ENCODE data around the gene IPMK. TPM values are rescaled to one million over a fixed set of nuclear protein-coding genes. Genes with fewer than 3 reads are reported as not detected.

IPMK gene
- total RNA-seq, 6 experiments from 2014 or later, result 3.3 to 3.8 (median 3.5) TPM

DNA sequence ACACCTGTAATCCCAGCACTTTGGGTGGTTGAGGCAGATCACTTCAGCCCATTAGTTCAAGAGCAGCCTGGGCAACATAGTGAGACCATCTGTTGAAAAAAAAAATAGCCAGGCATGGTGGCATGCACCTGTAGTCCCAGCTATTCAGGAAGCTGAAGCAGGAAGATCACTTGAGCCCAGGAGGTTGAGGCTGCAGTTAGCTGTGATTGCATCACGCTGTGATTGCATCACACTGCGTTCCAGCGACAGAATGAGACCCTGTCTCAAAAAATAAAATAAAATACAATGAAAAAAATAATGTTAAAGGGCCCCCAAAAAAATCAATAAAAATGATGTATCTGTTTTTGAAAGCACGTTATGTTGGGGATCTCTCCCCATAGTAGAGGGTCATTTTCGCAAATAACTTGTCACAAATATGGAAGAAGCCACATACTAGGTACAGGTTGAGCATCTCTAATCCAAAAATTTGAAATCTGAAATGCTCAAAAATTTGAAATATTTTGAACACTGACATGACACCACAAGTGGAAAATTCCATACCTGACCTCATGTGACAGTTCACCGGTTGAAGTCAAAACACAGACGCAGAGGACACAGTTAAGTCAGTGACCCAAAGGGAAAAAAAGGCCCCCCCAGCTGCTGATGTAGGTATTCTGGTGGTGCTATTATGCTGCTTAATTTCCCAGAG lies 10.7 kb upstream of the IPMK start:
- Mint-ChIP-seq H3K4me1 (ENCODE audit: low read depth) (peaks cover 63% of the 10 kb centered on the region), H3K4me3 (no peak overlapping the region), H3K27ac (no peak overlapping the region), H3K9me3 (no peaks in the 10 kb centered on the region), H3K36me3 (ENCODE audit: low read depth) (peaks cover 20% of the 10 kb centered on the region), H3K27me3 (ENCODE audit: insufficient read depth) (no peaks in the 10 kb centered on the region)
- DNase-seq, result no peak
- TF ChIP-seq, protein P1, sequence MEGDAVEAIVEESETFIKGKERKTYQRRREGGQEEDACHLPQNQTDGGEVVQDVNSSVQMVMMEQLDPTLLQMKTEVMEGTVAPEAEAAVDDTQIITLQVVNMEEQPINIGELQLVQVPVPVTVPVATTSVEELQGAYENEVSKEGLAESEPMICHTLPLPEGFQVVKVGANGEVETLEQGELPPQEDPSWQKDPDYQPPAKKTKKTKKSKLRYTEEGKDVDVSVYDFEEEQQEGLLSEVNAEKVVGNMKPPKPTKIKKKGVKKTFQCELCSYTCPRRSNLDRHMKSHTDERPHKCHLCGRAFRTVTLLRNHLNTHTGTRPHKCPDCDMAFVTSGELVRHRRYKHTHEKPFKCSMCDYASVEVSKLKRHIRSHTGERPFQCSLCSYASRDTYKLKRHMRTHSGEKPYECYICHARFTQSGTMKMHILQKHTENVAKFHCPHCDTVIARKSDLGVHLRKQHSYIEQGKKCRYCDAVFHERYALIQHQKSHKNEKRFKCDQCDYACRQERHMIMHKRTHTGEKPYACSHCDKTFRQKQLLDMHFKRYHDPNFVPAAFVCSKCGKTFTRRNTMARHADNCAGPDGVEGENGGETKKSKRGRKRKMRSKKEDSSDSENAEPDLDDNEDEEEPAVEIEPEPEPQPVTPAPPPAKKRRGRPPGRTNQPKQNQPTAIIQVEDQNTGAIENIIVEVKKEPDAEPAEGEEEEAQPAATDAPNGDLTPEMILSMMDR (IDR thresholded peaks at IDR 0.05), result no peak

DNA sequence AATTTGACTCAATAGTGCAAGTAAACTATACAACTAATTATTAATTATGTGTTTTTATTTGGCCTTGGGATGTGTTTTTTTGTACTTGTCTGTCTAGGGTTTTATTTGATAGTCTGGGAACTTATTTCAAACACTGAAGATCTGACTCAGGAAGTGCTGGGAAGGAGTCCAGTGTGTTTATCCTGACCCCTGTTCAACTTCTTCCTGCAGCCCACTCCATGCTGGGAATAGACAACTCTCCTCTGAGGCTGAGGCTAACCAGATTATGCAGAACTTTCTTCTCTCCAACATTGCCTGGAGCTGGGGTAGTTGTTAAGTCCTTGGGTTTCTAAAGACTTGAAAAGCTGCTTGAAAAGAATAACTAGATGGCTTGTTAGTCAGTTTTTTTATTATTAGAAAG lies 8.2 kb upstream of the IPMK start:
- peak; percentile 4 for DNase-seq
- TF ChIP-seq, protein P1 (IDR thresholded peaks at IDR 0.05), result no peak
- no peak overlapping the region for H3K4me3 Mint-ChIP-seq
- H3K27ac Mint-ChIP-seq, result peak overlapping the region; percentile 3; the same call in 1 of the 2 replicates
- no peaks in the 10 kb centered on the region for H3K9me3 Mint-ChIP-seq
- no peaks in the 10 kb centered on the region for H3K27me3 Mint-ChIP-seq (ENCODE audit: insufficient read depth)
- peaks cover 8% of the 10 kb centered on the region; the same call in 1 of the 2 replicates for H3K36me3 Mint-ChIP-seq (ENCODE audit: low read depth)
- peaks cover 54% of the 10 kb centered on the region for H3K4me1 Mint-ChIP-seq (ENCODE audit: low read depth)

DNA sequence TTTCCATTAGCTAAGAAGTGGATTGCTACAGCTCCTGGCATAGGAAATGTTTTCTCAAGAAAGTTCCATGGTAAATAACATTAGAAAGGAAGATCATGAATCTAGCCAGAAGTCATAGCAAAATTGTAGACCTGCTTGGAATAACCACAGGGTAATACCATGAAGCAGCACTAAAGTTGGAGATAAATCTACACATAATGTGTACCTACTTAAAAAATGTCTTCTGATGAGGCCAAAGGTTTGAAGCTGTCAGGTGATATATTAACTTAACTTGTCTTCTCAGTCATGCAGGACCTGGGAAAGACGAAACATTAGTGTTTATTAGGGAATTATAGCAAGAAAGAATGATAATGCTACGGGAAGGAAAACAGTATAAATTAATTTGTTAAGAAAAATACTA lies 7.6 kb upstream of the IPMK start:
- H3K27me3 Mint-ChIP-seq (ENCODE audit: insufficient read depth), result no peaks in the 10 kb centered on the region
- no peak overlapping the region for H3K4me3 Mint-ChIP-seq

DNA sequence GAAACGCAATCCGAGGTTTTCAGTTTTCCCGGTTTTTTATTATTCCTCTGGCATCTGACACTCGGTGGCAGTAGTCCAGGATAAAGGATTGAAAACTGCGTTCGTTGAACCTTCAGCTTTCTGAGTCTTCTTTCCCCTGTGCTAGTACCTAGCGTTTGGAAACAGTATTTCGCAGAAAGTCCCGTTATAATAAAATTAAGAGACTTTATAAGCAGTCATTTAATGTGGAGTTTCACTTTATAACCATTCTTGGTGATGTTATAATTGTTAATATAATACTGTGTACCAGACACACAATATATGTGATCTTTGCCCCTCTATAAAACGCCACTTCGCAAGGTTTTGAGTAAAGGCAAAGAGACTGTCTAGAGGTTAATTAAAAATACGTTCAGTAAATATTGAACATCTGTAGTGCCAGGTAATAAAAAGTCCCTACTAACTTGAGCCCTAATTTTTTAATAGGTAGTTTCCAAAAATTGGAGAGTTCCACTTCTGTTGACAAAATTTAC lies 2.1 kb upstream of the IPMK start:
- Mint-ChIP-seq H3K27me3 (ENCODE audit: insufficient read depth) (no peaks in the 10 kb centered on the region), H3K9me3 (no peaks in the 10 kb centered on the region), H3K36me3 (ENCODE audit: low read depth) (peaks cover 5% of the 10 kb centered on the region), H3K4me3 (peak overlapping the region; percentile 99), H3K4me1 (ENCODE audit: low read depth) (peaks cover 51% of the 10 kb centered on the region), H3K27ac (peak overlapping the region; percentile 98)
- TF ChIP-seq, protein P1 (IDR thresholded peaks at IDR 0.05), result no peak
- no peak for DNase-seq

More for the DNA sequence above, 7.6 kb upstream of the IPMK start:
- peaks cover 53% of the 10 kb centered on the region for H3K4me1 Mint-ChIP-seq (ENCODE audit: low read depth)
- no peak for DNase-seq
- TF ChIP-seq, protein P1 (IDR thresholded peaks at IDR 0.05), result no peak
- H3K36me3 Mint-ChIP-seq (ENCODE audit: low read depth), result peaks cover 13% of the 10 kb centered on the region
- H3K9me3 Mint-ChIP-seq, result no peaks in the 10 kb centered on the region
- H3K27ac Mint-ChIP-seq, result 0 out of 2 replicates have a peak overlapping the region, but pooled peaks have one; percentile 14

- peaks cover 48% of the 10 kb centered on the region for H3K4me1 Mint-ChIP-seq (ENCODE audit: low read depth)
- no peaks in the 10 kb centered on the region for H3K27me3 Mint-ChIP-seq (ENCODE audit: insufficient read depth)
Measured at GRCh38 chr10:58268946-58269781, 1.5 kb upstream of the IPMK start, which contains the start of gene CISD1. TSS of gene CISD1 (plus strand) at chr10:58269162. CDS start at chr10:58269274, 112 bp downstream.

More at GRCh38 chr10:58268946-58269781, 1.5 kb upstream of the IPMK start, which contains the start of gene CISD1:
- Mint-ChIP-seq H3K27ac (peak within 1 kb of the TSS; percentile 98), H3K9me3 (no peaks in the 10 kb centered on the region), H3K36me3 (ENCODE audit: low read depth) (peaks cover 5% of the 10 kb centered on the region), H3K4me3 (peak within 1 kb of the TSS; percentile 99)
- DNase-seq, result peak; percentile 99
- TF ChIP-seq, protein P1 (IDR thresholded peaks at IDR 0.05), result no peak
